ENCODE measurements around the gene FREM2. TPM values are rescaled to one million over a fixed set of nuclear protein-coding genes. Genes with fewer than 3 reads are reported as not detected.

The FREM2 gene
- total RNA-seq, 1 experiment from 2014 or later: 3.8 TPM

DNA sequence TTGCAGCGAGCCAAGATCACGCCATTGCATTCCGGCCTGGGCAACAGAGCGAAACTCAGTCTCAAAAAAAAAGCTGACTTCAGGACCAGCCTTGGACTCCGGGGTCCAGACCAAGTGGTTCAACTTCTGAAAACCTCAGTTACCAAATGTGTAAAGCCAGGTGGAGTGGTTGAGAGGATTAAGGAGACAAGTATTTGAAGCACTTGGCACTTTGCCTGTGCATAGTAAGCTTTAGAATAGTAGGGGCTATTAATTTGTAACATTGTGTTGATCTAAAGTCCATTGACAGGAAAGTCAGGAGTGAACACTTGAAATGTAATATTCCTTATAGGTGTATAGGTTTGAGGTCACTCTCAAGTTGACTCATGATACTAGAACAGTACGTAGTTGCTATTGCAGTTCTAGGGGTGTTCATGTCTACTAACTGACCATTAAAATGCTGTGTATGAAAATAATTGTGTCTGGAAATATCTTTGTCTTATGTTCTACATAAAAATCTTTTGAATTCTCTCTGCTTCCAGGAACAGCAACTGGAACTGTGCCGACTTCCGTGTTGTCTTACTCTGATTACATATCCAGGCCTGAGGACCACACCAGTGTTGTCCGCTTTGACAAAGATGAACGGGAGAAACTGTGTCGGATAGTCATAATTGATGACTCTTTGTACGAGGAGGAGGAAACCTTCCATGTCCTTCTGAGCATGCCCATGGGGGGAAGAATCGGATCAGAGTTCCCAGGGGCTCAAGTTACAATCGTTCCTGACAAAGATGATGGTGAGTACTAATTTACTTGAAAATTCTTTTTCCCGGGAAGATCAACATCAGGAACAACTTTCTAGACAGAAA, 97.4 kb downstream of the FREM2 start:
- no peak for TF ChIP-seq EZH2 (IDR thresholded peaks at IDR 0.05; ENCODE audit: borderline replicate concordance, low read depth, low read length, poor library complexity, severe bottlenecking)
- TF ChIP-seq, protein P1, sequence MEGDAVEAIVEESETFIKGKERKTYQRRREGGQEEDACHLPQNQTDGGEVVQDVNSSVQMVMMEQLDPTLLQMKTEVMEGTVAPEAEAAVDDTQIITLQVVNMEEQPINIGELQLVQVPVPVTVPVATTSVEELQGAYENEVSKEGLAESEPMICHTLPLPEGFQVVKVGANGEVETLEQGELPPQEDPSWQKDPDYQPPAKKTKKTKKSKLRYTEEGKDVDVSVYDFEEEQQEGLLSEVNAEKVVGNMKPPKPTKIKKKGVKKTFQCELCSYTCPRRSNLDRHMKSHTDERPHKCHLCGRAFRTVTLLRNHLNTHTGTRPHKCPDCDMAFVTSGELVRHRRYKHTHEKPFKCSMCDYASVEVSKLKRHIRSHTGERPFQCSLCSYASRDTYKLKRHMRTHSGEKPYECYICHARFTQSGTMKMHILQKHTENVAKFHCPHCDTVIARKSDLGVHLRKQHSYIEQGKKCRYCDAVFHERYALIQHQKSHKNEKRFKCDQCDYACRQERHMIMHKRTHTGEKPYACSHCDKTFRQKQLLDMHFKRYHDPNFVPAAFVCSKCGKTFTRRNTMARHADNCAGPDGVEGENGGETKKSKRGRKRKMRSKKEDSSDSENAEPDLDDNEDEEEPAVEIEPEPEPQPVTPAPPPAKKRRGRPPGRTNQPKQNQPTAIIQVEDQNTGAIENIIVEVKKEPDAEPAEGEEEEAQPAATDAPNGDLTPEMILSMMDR (conservative IDR thresholded peaks at IDR 0.05; ENCODE audit: low read depth, low read length): no peak
- CTCF ChIA-PET: no interaction called here
- no peak for DNase-seq (ENCODE audit: low spot score)
- Histone ChIP-seq H3K27ac (ENCODE audit: low read depth, low read length, poor library complexity, severe bottlenecking) (no peak overlapping the region), H3K4me1 (ENCODE audit: insufficient read depth, low read length, poor library complexity, severe bottlenecking) (no peaks in the 10 kb centered on the region), H3K4me3 (ENCODE audit: low read depth, low read length, poor library complexity, severe bottlenecking) (no peak overlapping the region), H3K27me3 (replicated peaks; ENCODE audit: insufficient read depth, low read depth, low read length, poor library complexity) (no peaks in the 10 kb centered on the region), H3K9me3 (ENCODE audit: low read depth, low read length, poor library complexity, severe bottlenecking) (no peaks in the 10 kb centered on the region), H3K36me3 (ENCODE audit: insufficient read depth, low read length, poor library complexity, severe bottlenecking) (no peaks in the 10 kb centered on the region)
- POLR2A ChIA-PET (ENCODE audit: low non-redundant PET): no interaction called here
- intact Hi-C loops (cut with micrococcal nuclease; ENCODE audit: unreplicated experiment): no loop called here
- BruUV-seq (replicated peaks): no TSS peak

DNA sequence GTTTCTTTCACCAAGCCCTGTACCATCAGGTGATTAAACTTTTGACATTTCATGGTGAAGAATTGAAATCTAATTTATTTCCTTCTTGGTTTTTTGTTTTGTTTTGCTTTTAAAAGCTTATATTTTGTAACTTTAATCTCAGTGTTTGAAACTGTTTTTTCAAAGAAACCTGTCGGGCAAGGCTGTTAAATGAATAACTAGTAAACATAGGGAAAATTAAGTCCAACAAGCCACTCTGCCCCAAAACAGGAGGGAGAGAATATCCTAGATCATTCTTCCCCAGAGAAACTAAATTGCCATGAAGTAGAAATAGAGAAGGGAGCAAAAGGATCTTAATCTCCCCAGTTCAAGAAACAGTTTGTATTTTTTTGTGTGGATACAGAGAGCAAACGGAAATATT, 98.2 kb downstream of the FREM2 start:
- no peak for TF ChIP-seq EZH2 (IDR thresholded peaks at IDR 0.05; ENCODE audit: borderline replicate concordance, low read depth, low read length, poor library complexity, severe bottlenecking)
- TF ChIP-seq, protein P1 (conservative IDR thresholded peaks at IDR 0.05; ENCODE audit: low read depth, low read length): no peak
- no peaks in the 10 kb centered on the region for H3K27me3 ChIP-seq (replicated peaks; ENCODE audit: insufficient read depth, low read depth, low read length, poor library complexity)
- no peak overlapping the region for H3K27ac ChIP-seq (ENCODE audit: low read depth, low read length, poor library complexity, severe bottlenecking)
- no peaks in the 10 kb centered on the region for H3K36me3 ChIP-seq (ENCODE audit: insufficient read depth, low read length, poor library complexity, severe bottlenecking)
- H3K4me1 ChIP-seq (ENCODE audit: insufficient read depth, low read length, poor library complexity, severe bottlenecking): no peaks in the 10 kb centered on the region
- CTCF ChIA-PET: no interaction called here
- no peaks in the 10 kb centered on the region for H3K9me3 ChIP-seq (ENCODE audit: low read depth, low read length, poor library complexity, severe bottlenecking)
- no peak for DNase-seq (ENCODE audit: low spot score)
- POLR2A ChIA-PET (ENCODE audit: low non-redundant PET): no interaction called here
- H3K4me3 ChIP-seq (ENCODE audit: low read depth, low read length, poor library complexity, severe bottlenecking): no peak overlapping the region
- intact Hi-C loops (cut with micrococcal nuclease; ENCODE audit: unreplicated experiment): no loop called here
- BruUV-seq (replicated peaks): no TSS peak

DNA sequence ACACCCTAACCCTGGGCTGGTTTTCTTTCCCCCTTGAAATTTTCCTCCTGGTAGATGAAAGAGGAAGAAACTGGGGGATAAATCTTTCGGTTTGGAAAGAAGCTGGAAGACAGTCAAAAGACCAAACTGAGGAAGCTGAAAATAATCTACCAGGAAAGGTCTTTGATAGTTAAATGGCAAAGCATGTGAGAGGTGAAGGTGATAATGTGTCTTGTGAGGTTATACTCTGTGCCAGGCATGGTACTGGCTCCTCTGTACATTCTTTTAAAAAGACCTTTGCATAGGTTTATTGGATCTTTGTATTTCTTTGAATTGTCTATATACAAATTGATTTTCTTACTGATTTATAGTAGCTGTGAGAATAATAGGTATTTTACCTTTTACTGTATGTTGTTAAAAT, 98.6 kb downstream of the FREM2 start:
- no peaks in the 10 kb centered on the region for H3K27me3 ChIP-seq (replicated peaks; ENCODE audit: insufficient read depth, low read depth, low read length, poor library complexity)
- ChIA-PET POLR2A (ENCODE audit: low non-redundant PET) (no interaction called here), CTCF (no interaction called here)
- no peak overlapping the region for H3K27ac ChIP-seq (ENCODE audit: low read depth, low read length, poor library complexity, severe bottlenecking)
- no peak overlapping the region for H3K4me3 ChIP-seq (ENCODE audit: low read depth, low read length, poor library complexity, severe bottlenecking)
- intact Hi-C loops (cut with micrococcal nuclease; ENCODE audit: unreplicated experiment): no loop called here
- TF ChIP-seq EZH2 (IDR thresholded peaks at IDR 0.05; ENCODE audit: borderline replicate concordance, low read depth, low read length, poor library complexity, severe bottlenecking): no peak
- TF ChIP-seq, protein P1 (conservative IDR thresholded peaks at IDR 0.05; ENCODE audit: low read depth, low read length): no peak
- H3K4me1 ChIP-seq (ENCODE audit: insufficient read depth, low read length, poor library complexity, severe bottlenecking): no peaks in the 10 kb centered on the region
- H3K9me3 ChIP-seq (ENCODE audit: low read depth, low read length, poor library complexity, severe bottlenecking): no peaks in the 10 kb centered on the region
- no peak for DNase-seq (ENCODE audit: low spot score)
- no peaks in the 10 kb centered on the region for H3K36me3 ChIP-seq (ENCODE audit: insufficient read depth, low read length, poor library complexity, severe bottlenecking)
- BruUV-seq (replicated peaks): no TSS peak
